Activated naive CD4-positive, alpha-beta T cell treated with Interleukin-2 at 50 U/mL for 16 hours (primary cell): ENCODE measurements around the gene PXDN.

Experiments
- DNase-seq: peaks from one replicate; pipeline ENCODE4 v3.0.0-alpha.2; 2020

Gene PXDN

DNA sequence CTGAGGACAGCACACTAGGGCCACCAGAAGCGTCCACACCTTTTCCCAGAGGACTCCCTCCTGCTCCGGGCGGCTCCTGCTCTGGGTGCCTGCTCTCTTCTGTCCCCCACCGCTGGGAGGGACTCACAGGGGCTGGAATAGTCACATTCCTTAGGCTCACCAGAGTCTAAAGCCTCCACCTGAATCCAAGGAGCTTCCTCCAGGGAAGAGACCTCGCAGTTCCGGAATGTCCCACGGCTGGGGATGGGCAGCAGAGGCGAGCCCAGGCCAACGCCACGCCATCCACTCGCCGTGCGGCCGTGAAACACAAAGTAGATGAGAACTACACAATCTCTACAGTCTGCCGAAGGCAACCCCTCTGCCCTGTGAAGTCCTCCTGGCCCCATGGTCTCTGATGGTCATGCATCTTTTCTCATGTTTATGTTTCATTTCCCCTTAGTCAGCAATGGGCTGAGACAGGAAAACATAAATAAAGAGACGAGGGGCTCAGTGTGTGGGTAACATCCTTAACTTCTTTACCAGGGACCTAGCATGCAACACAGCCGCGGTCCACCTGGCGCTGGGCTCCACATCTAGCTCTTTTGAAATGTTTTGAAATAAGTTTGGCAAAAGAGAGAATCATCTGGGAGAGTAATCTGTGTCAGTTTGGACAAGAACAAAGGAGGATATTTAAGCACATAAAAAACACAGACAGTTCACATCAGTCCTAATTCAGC is 98.4 kb downstream of the PXDN start:
- no peak for DNase-seq

DNA sequence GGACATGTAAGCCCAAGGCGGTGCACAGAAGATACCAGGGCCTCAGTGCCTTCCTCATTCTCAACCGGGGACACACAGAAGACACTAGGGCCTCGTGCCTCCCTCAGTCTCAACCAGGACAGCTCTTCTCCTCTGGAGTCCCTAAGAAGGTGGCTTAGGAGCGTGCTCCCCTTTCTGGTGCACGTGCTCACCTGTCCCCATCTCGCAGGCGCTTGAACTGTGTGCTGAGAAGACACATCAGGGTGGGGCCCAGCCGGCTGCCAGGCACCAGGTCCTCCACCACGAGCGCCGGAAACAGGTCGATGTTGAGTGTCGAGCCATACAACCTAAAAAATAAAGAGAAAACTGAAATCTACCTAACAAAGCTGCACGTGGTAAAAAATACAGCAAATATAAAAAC is 99.9 kb downstream of the PXDN start:
- no peak for DNase-seq

DNA sequence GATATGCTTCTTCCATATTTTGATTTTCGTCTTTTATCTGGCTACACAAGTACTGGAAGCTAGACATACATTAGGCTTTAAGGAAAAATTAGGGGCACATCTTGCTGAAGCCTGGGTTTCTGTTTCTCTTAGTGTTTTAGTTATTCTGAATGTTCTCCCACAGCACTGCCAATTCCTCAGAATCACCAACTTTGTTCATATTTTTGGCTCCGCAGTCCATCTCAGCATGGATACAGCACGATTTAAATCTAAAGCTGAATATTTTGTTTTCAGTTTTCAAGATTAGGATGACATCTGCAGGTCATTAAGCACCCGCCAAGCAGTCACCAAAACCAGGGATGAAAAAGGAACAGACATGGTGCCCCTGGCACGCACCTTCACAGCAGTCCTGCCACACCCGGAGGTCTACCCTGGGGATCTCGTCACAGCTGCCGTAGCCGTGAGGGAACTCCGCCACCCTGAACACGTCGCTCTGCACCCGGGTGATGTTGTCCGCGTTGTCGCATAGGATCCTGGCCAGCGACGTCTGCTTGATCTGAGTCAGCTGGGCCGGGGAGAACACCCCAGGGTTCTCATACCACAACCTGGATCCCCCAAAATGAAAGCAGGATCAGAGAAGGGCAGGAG is 101.2 kb downstream of the PXDN start:
- DNase-seq, result no peak

DNA sequence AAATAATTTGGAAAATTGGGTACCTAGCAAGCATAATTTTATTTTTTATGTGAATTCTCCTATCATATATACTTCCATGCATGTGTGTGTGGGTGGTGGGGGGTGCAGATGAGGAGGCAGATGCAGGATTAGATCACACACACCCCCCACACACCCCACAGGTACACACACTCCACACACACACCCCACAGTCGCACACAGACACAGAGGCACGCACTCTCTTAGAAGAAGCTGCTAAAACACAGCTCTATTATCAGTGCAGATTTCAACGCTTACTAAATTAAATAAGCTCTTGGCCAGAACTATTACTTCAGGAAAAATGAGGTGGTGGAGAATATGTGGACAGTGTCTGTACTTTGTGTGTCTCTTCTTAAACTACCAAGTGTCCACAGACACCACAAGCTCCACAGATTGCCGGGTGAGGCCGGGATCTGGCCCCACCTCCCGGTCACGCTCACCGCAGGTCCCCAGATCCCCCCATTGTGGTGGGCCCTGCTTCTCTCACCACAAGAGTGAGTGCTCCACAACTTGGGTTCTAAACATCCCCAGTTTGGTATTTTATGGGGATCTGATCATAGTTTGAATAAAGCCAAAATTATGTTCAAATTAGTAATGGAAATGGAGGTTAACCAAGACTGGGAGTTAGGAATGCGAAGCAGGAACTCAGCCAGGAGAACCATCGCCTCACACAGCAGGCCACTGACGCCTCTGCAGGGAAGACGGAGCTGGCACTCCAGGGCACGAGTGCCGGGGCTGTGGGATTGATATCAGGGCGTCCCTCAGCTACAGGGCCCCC is 102.1 kb downstream of the PXDN start:
- no peak for DNase-seq

DNA sequence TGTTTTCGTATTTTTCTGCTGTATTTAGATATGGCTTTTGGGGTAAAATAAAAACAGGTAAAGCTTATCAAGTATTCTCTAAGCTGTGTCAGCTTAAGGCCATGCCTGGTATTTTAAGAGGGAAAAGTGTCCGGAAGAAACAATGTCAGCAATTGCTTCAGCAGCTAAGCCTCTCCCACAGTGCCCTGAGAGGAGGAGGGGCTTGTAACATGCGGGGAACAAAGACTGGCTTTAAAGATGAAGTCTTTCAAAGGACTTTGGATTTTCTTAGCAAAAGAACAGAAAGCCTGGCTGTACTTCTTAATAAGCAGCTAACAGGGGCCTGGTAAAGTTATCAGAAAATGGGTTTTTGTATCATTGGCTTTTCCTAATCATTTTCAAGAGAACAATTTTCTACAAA is 102.8 kb downstream of the PXDN start:
- DNase-seq, result no peak

DNA sequence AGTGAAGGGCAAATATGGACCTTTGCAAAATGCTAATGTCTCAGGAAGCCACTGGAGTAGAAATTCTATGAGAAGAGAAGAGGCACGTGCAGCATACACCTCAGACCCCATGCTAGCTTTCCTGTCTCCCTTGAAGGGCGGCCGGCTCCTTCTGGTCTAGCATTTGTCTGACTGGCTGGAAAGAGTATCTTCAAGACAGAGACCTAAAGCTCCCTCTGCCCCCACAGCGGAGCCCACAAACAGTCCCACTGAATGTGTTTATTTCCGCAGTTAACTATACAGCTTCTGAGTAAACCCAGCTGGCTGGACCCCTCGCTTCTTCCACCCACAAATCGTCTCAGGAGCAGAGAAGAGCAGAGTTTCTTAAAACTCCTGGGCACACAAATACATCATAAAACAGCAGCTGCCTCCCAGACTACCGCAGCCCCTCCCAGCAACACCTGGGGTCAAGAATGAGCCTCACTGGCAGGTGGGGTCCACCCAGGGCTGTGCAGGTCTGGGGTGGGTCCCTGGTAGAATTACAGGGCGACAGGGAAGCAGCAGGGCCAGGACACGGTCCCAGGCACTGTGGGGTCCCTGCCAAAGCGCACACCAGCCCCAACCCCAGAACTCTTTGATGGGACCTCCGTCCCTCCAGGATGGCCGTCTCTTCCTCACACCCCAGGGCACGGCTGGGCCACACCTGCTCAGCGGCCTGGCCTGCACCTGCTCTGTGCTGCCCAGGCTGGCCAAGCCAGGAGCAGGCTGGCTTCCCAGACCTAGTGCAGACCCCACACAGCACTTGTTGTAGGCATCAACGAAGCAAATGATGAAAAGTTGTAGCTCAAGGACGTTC is 103.8 kb downstream of the PXDN start:
- no peak for DNase-seq

DNA sequence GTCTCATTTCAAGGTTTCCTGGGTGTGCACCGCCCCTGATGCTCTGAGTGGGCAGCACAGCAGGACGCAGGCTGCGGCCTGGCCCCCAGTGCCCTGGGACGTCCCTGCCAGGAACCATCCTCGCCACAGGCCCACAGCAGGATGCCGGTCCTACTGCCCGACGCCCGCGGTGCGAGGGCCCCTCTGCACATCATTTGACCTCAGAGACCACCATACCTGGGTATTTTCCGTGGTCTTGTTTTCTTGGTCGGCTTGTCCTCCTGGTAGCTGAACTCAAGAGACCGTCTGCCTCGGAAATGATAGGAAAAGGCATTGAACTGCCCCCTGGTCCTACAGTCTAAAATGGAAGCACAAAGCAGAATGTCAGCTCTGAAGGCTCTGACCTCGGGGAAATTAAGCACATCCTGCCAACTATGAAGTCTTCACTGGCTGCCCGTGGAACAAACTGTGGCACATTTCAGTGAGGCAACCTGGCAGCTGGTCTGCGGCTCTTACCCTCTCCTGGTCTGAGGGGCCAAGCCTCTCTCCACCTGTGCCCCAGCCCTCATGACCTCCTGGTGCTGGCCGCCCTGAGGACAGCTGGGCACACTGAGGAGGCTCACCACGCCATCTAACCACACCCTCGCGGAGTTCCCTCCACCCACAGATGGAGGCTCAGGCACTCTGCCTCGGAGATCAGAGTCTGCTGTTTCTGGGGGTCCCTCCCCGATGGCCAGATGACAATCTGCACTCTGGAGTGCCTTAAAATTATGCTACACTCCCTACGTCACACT is 105.0 kb downstream of the PXDN start:
- no peak for DNase-seq

DNA sequence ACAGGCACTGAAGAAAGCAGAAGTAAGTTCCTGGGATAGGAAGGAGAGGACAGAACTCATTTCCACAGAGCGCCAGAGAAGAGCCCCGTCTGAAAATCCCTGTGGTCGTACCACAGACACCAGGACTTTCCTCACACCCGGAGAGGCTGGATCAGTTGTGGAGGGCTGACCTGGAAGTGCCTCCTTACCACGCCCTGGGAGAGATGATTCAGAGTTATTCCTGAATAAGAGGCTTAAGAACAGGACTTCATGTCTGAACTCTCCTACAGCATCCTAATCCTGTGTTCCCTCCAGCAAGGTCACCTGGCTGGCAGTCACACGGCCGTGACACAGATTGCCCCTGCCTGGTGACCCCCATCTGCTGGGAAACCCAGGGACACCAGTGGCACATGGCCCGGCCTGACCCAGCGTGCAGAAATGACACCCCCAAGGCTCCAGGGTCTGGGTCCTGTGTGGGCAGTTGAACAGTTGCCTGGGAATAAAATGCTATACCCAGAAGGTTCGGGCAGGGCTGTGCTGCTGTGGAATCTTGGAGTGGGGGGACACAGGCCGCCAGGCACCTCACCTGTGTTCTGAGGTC is 105.9 kb downstream of the PXDN start:
- no peak for DNase-seq

DNA sequence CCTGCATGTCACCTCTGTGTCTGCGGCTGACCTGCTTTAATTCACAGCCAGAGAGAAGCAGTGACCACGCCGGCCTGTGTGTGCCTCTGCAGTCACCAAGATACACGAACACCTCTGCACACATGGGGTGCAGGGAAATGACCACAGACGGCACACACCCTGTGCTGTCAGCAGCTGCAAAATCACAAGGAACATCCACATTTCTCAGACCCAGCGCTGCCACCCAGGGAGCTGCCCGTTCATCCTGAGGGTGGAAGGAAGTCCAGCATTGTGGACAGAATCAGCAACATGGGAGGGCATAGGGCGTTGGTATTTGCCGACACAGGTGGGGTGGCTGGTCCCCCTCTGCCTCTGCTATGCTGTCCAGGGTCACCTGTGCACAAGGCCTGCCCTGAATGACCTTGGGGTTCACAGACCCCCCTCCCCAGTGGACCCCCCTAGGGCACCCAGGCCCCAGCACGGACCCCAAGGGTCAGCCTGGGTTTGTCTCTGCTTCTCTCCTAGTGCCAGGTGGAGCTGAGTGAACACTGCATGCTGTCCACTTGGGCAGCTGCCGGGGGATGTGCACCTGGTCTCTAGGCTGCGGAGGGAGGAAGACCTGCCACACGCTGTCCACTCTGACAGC is 107.4 kb downstream of the PXDN start:
- no peak for DNase-seq

DNA sequence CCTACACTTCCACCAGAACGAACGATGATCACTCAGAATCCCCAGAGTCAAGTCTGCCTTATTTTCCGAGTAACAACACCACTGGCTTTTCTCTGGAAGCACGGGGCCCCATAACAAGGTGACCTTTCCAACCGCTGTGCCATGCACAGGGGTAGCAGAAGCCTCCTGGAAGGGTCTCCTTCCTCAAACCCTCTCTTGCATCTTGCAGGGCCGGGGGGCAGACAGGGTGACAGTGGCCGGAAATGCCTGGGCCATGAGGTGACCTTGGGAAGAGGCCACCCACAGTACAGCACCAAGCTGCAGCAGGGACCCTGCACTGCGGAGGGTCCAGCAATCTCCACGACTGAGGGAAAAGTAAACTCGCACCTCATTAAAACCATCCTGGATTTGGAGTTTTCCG is 108.5 kb downstream of the PXDN start:
- DNase-seq, result no peak

DNA sequence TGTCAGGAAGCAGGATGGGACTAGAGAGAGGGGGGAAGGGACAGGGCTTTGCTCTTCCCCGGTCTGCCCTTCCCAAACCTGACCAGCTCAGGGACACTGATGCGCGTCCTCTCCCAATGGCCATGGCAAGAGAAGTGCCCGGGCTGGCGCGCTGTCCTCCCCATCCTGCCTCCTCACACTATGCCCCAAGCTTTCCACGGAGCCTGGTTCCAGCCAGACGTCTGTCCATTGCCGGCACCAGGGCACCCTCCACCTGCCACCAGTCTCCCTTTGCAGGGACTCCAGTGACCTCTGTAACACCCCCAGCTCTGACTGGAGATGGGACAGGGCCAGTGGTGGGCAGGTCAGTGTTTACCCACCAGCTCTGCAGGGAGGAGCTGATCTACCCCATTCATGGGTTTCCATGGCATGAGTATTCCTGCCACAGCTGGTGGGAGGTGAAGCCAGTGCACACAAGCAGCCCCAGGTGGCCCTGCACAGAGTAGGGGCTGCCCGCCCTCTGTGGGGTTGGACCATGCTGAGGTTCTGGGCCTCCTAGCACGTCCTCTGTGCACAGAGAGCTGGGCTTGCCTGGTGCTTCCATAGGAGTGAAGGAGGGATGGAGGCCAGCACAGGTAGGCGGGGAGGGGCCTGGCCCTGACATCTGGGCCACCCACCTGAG is 109.5 kb downstream of the PXDN start:
- DNase-seq, result no peak

DNA sequence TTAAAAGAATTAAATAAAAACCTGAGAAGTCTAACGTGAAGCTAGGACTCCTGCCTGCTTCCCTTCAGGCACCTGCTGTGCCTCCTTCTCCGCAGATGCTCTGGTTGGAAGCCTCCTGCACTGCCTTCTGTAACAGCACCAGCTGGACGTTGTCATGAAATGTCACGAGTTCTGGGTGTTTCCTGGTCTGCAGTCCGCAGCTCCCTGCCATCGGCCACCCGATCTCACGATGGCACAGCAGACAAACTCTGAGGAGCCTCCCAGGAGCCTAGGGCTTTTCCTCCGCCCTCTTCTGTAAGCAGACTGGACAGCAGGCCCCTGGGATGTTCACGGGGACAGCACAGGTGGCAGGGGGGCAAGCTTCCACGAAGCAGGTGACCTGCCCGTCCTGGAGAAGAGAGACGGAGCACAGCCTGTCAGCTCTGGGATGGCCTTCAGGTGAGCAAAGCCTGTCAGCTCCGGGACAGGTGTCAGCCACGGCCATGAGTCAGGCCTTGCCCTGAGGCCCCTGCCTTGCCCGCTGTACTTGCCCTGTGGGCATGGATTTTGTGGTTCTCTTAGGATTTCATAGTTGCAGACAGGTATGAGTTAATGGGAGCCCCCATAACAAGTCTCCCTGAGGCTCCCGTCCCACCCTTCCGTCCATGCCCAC is 110.3 kb downstream of the PXDN start:
- DNase-seq, result no peak

DNA sequence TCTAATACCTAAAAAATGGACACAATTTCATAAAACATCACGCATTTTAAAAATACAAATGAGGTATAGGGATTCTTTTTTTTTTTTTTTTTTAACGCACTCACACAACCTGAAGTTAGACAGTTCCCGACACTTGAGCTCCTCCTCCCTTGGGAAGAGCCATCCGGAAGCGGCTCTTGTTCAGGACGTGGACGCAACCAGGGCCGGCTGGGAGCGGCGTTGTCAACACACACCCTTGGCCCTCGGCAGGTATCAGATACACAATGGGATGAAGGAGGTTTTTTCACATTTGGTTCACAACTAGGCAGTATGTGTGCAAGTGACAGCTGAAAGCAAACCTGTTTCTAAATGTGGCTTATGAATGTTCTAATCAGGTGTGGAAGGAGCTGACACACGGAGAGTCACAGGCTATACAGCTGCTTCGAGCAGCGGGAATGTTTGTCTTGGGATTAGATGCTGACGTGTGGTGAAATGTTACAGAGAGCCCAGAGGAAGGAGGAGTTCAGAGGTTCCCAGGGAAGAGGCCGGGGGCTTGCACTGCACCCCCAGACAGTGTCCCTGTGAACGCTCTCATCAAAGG is 111.1 kb downstream of the PXDN start:
- DNase-seq, result no peak

DNA sequence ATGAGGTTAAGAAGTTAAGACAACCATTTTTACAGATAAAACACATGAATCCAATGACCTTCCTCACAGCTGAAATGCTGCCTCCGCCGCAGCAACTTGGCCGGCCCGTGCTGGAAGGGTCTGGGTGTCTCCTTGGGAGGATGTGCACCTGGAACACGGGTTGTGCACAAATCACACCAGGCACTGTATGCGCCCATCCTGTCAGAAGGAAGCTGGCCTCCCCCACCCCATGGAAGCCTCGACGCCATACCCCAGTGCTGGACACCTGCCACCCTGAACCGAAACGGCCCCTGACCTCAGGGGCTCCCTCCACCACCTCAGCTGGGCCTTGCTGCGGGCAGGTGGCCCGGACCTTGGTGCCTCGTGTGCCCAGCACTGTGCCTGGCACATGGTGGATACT is 111.8 kb downstream of the PXDN start:
- no peak for DNase-seq

DNA sequence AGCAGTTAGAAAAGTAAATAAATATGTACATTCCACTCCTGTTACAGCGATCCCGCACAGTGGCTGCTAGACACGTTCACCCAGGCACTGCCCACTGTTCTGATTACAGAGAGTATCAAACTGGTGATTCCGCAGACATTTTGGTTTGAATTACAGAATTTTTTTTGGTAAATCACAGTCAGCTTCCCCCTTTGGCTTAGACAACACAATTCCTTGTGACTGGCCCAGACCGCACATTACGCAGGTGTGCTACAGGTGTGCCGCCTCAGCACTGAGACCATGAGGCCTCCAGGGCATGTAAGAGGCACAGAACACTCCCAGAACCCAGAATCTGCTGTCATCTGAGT is 112.3 kb downstream of the PXDN start:
- no peak for DNase-seq

DNA sequence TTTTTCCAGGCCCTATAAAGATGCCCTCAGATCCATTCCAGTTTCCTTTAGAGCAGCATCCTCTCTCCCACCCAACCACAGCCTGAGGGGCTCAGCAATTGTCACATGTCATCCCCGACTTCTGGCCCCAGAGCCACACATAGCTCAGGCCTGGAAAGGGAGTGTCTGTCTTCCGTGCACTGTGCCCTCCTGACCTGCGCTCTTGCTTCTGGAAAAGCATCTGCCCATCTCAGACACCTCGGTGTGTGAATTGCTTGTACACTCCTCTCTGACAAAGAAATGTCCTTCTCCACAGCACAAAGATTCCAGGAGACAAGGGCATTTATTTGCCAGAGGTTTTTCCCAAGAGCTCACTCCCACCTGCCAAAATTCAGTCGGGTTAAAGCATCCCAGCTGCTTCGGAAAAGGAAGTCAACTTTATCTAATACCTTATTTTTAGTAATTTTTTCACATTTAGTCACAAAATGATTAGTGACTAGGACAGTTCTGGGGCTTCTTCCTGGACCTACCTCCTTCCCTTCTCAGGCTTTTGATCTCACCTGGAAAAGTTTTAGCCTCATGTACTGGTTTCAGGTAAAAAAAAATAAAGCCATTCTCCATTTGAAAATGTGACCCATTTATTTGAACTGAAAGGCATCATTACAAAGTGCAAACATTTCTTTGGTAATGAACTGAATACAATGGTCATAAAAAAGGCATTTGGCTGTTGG is 112.9 kb downstream of the PXDN start:
- DNase-seq, result no peak

DNA sequence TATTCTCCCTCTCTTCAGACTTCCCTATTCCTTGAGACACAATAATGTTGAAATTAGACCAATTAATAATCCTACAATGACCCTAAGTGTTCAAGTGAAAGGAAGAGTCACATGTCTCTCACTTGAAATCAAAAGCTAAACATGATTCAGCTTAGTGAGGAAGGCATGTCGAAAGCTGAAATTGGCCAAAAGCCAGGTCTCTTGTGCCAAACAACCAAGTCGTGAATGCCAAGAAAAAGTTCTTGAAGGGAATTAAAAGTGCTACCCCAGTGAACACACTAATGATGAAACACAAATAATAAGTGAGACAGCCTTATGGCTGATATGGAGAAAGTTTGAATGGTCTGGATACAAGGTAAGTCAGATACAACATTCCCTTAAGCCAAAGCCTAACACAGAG is 115.4 kb downstream of the PXDN start:
- DNase-seq, result no peak

DNA sequence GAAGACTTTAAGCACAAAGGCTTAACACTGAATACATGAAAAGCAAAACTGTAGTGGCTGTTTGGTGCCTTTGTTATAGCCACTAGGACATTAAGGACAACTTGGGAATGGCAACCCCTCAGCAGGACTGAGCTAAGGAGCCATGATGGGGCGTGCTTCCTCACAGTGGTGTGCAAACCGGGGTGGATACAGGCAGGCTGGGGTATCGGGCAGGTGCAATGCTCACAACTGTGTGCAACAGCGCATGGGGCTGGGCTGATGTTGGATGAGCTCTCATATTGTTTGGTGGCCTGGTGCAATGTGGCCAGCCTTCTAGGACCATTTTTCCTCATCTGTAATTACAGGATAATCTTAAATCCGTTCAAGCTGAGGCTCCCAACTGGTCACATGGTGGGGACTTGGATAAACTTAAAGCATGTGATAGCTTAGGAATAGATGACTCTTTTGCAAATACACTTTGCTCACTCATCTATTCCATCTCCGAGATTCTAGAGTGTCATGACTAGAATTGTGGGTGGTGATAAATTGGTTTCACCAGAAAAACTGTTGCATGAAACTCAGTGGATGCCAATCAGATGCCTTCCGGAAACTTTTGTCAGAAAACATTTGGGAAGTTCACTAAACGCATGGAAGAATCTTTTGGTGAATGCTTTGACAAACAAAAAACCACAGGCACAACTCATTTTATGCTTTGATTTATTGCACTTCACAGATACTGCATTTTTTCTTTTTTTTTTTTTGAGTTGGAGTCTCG is 116.5 kb downstream of the PXDN start:
- DNase-seq, result no peak

DNA sequence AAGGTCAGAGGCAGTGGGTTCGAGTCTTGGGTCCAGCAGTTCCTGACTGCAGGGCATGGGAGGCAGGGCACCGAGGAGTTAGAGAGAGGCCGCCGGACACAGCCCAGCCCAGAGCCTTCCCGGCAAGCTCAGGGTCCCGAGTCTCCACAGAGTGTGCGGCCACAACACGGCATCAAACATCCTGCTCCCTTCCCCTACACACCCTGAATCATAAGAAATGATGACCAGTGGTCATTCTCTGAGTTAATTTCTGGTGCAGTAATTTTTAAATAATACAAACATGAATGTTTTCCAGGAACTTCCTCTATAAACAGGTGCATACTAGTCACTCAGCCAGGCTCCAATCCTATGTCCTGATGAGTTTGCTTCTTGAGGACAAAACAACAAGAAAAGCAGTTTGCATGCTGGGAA is 118.0 kb downstream of the PXDN start:
- no peak for DNase-seq
